GM15510 (cell line): ENCODE results near the gene ZNF3.

Experiments used
- POLR2A ChIP-seq: IDR thresholded peaks from 3 replicates; pipeline ENCODE4 v1.6.1; 2011; ENCODE audit warnings: borderline replicate concordance; ENCODE audit not compliant: insufficient read length; ENCODE audit errors: extremely low read depth

ZNF3 gene

DNA sequence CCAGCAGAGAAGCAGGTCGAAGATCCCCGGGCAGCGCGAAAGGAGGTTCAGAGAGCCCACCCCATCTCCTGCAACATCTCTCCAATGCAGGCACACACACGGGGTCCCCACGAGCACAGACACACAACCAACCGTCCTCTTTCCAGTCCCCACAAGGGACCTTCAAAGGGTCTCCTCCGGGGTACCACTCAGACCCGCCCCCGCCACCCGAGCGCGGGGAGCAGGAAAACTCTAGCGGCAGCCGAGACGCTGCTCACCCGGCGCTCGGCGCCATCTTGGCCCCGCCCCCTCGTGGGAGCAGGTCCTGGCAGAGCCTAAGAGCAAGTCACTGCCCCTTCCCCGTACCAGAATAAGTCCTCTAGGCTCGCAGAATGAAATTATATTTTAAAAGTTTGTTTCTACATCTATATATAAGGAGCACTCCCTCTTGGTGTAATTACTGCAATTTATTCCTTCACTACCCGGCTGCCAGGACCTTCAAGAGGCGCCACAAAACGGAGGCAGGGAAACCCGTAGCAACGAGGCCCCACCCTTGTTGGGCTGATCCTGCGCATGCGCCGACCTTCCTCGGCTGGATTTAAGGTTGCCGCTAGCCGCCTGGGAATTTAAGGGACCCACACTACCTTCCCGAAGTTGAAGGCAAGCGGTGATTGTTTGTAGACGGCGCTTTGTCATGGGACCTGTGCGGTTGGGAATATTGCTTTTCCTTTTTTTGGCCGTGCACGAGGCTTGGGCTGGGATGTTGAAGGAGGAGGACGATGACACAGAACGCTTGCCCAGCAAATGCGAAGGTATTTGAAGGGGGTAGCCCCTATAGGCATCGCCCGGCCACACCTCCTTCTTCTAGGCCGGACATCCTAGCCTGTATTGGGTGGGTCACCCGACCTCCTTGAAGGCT is 37.8 kb upstream of the ZNF3 start, which contains the start of the genes CNPY4 and TAF6:
TSS of gene CNPY4 (plus strand) at position 563 of the 898 bp plus-strand sequence. CDS start at position 674, 111 bp downstream.
TSS of gene TAF6 (minus strand) at position 287 of the 898 bp plus-strand sequence. CDS start 5,149 bp downstream, outside the sequence.
- TF ChIP-seq POLR2A = peak; percentile 84

DNA sequence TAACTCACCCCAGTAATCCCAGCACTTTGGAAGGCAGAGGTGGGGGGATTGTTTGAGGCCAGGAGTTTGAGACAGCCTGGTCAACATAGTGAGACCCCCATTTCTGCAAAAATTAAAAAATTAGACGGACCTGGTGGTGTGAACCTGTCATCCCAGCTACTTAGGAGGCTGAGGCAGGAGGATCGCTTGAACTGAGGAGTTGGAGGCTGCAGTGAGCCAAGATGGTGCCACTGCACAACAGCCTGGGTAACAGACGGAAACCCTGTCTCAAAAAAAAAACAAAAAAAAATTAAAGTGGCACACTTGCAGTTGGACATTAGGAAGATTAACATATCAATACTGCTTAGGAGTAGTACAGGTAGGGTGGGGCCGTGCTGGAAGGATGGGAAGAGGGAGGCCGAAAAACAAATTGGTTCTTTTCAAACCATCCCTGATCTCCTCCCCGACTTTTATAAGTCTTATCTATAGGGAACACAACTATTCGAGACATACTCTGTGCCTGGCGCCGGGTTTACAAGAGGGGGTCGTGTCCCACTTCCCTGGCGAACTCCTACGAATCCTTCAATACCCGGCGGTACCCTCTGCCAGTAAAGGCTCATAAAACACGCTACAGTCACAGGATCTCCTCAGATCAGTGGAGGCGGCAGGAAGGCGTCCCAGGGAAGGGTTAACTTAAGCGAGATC is 37.0 kb upstream of the ZNF3 start:
- no peak for TF ChIP-seq POLR2A

DNA sequence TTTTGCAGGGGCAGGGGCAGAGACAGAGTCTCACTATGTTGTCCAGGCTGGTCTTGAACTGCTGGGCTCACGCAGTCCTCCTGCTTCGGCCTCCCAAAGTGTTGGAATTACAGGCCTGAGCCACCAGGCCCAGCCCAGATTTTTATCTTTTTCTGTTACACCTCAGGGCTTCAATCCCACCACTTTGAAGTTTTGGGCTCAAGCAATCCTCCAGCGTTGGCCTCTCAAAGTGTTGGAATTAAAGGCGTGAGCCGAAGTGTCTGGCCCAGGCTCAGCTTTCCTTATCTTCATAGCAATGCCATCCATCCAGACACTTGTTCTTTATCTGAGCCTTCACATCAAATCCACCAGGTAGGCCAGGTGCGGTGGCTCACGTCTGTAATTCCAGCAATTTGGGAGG is 33.5 kb upstream of the ZNF3 start:
- no peak for TF ChIP-seq POLR2A

DNA sequence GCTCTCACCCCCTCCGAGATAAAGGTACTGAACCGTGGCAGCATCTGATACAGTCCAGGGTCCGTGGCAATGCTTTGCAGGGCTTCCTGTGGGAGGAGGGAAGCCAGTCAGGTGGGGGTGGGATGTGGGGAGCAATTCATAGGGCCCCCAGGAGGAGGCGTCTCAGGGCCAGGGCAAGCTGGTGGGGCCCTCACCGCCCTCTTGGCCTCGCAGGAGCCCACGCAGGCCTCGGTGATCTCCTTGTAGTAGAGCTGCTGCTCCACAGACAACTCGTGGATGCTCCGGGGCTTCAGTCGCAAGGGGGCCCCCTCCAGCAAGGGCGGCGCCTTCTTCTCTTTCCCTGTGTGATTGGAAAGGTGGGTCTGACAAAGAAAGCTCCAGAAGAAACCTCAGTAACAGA is 30.4 kb upstream of the ZNF3 start:
- TF ChIP-seq POLR2A = no peak

DNA sequence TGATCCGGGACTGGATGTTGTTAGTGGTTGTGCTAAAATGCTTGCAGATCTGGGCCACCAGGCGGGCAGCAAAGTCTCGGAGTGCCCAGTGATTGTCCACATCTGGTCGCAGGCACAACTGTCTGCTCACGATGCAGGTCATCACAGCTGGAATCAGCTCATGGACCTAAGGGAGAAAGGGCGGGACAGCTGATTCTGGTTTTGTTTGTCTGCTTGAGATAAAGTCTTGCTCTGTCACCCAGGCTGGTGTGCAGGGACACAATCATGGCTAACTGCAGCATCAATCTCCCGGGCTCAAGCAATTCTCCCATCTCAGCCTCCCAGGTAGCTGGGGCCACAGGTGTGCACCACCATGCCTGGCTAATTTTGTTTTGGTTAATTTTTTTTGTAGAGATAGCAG is 29.6 kb upstream of the ZNF3 start:
- no peak for TF ChIP-seq POLR2A

DNA sequence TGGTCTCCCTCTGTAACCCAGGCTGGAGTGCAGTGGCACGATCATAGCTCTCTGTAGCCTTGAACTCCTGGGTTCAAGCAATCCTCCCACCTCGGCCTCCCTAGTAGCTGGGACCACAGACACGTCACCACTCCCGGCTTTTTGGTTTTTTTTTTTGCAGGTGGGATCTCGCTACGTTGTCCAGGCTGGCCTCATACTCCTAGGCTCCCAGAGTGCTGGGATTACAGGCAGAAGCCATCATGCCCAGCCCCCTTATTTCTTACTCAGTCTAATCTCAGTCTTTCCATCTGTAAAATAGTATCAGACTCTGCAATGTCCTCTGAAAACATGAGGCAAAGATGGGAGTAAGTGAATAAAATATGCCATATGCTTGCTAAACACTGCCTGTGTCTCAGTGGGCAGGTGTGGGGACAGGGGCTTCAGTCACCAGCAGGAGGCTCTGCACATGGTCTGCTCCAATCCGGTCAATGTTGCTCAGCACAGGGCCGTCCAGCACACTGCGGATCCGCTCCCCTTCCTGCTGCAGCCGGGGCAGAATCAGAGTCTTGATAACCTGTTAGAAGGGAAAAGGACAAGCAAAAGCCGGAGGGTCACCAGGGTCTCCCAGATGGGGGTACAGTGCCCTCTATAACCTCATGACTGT is 28.1 kb upstream of the ZNF3 start:
- no peak for TF ChIP-seq POLR2A

DNA sequence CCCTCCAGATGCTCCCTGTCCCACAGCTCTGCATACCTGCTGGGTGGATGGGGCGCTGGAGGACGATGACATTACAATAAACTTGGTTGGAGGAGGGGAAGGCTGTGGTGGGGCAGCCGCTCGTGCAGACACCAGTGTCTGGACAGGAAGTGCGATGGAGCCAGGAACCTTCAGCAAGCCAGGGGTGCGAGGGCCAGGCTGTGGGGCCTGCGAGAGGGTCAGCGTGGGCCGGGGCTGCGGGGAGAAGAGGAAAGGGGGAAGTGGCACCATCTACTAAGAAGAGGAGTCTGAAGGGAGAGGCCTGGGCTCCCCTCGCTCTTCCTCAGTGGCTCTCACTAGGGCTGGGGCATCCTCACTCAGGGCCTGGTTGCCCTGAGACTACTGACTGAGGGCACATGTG is 26.4 kb upstream of the ZNF3 start:
- no peak for TF ChIP-seq POLR2A

DNA sequence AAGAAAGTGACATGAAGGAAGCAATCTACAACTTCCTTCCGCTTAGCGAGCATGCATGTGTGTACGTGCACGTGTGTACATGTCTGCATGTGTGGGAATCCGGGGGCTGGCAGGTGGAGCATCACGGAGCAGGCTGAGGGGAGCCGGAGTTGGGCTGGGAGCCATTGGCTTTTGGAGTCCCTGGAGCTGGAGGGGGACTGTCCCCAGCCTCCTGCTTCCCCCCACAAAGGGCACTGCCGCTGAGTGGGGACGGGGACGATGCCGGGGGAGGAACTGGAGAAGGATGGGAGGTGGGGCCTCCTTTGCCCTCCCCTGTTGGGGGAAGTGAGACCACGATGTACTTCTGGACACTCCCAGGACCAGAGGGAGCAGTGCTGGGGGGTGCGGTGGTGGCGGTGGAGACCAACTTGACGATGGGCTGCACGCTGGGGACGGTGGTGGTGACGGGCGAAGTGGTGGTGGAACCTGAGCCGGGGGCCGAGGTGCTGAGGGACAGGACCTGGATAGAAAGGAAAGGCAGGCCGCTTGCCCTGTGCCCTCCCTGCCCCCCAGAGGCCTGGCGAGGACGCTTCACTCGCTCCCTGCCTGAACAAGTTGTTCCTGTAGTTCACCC is 25.7 kb upstream of the ZNF3 start:
- TF ChIP-seq POLR2A = no peak

DNA sequence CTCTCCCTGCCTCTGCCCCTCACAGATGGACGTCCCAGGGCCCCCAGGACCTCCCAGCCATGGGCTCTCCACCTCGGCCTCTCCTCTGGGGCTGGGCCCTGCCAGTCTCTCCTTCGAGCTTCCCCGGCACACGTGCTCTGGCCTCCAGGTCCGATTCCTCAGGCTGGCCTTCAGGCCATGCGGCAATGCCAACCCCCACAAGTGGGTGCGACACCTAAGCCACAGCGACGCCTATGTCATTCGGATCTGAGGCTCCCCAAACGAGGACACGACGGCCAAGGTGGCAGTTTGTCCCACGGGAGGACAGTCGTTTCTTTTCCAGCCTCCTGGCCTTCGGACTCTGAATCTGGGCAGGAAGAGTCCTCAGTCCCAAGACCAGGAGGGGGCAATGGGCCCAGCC is 25.1 kb upstream of the ZNF3 start:
- TF ChIP-seq POLR2A = no peak

DNA sequence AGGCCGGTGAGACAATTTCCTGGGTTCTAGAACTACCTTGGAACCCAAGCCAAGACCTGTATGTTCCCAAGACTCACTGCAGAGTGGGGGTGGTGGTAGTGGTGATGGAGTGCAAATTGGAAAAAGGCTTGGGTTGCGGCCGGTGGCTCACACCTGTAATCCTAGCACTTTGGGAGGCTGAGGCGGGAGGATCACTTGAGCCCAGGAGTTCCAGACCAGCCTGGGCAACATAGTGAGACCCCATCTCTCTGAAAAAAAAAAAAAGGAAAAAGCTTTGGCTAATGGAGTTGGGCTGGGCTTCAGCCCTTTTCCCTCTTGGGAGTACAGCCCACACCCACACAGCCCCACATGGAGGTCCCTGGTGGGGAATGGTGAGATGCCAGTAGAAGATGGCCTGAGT is 24.0 kb upstream of the ZNF3 start:
- TF ChIP-seq POLR2A = no peak

DNA sequence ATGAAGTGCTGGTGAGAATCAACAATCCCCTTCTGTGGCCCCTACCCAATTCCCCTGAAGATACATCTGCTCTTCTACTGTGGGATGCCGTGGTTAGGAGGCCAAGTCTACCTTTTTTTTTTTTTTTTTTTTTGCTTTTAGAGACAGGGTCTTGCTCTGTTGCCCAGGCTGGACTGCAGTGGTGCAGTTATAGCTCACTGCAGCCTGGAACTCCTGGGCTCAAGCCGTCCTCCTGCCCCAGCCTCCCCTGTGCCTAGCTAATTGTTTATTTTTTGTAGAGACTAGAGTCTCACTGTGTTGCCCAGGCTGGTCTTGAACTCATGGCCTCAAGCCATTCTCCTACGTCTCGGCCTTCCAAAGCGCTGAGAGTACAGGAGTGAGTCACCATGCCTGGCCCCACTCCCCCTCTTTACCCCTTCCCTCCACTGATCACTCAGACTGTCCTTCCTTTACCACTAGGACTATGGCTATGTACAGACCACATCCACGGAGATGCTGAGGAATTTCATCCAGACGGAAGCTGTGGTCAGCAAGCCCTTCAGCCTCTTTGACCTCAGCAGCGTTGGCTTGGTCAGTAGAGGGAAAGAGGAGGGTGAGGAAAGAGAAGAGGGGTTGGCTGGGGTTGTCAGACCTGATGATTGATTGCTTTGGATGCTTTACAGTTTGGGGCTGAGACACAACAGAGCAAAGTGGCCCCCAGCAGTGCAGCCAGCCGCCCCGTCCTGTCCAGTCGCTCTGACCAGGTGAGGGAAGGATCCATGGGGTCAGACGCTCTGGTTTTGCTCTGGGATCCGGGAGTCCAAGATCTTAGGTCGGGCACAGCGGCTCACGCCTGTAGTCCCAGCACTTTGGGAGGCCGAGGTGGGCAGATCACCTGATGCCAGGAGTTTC is 21.7 kb upstream of the ZNF3 start:
- TF ChIP-seq POLR2A = no peak

DNA sequence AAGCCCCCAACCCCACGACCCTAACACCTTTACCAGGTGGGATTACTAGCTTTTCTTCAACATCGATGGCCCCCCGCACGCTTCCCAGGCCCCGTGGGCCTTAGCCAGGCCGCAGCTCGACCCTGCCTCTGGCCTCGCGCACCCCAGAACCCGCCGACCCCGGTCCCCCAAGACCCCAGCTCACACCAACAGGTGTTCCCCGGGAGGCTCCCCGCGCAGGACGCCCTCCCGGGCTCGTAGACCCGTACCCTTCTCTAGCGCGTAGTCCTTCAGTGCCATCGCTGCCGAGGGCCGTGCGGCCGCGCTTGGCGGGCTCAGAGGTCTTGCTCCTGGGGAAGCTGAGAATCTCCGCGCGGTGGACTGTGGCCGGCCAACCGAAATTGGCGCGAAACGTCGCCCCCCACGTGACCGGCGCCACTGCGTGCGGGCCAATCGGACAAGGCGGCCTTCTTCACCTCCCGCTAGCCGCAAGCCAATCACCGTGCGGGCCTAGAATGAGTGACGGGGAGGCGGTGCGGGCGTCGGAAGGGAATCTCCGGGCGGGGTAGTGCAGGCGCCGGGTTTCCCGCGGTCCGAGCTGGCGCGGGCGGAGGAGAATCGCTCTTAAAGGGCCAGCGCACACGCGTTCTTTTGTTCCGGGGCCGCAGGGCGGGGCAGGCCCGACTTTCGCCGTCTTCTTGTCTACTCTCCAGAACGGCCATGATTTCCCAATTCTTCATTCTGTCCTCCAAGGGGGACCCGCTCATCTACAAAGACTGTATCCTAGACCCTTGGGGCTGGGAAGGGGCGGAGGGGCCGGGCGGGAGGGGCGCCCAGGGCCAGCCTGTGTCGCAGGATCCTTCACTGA is 19.7 kb upstream of the ZNF3 start, which contains the start of the genes AP4M1 and MCM7:
TSS of gene AP4M1 (plus strand) at position 628 of the 847 bp plus-strand sequence. CDS start at position 700, 72 bp downstream.
TSS of gene MCM7 (minus strand) at position 382 of the 847 bp plus-strand sequence. CDS start at position 279, 103 bp downstream.
- TF ChIP-seq POLR2A = peak; percentile 53

DNA sequence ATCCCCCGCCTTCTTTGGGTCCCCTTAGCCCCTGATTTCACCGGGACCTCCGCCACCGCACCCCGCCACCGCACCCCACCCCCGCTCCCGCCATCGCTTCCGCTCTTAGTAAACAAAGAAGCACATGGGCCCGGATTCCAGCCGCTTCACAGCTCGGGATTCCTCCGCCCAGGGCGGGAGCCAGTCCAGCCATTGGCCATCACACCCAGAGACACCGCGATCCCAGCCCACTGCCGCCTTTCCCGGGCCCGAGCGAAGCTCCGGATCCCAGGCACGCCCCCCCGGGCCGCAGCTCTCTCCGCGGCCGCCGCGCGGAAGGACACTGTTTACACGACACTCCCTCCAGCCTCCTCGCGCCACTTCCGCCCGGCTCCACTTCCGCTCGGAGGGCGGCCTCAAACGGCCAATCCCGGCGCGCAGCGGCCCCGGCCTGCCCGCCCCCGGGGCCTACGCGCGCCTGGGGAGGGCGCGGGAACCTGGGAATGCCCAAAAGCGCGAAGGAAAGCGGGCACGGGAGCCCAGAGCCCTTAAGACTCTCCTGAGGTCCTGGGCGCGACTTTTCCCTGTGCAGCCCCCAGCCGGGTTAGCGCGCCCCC is 19.0 kb upstream of the ZNF3 start:
- TF ChIP-seq POLR2A = peak; percentile 33

DNA sequence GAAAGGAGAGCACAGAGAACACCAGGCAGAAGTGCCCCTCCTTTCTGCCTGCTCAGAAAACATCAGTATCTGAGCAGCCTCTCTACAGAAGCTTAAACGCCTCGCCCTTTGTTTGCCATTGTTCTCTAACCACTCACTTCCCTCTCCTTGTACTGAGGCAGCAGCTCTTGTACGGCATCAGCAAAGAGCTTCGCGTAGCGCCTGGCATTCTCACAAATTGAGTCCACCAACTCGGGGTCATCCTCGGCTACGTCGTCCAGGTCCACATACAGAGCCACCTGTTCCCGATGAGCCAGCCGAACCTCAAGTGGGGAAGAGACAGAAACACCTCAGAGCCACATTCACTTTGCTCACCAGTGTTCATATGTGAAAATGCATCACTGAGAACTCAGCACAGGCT is 17.9 kb upstream of the ZNF3 start:
- no peak for TF ChIP-seq POLR2A
